Peyer's patch (tissue), 4 donors: Measurements from ENCODE around the gene GPRC5A.

Experiments used
- CTCF ChIP-seq, 6 experiments: fragments of 450-650 bp in 4 of 6; fragments of 200-600 bp in 2 of 6; sonication (generic) in 1 of 6; IDR thresholded peaks; one replicate each; pipeline ENCODE4 v1.5.1; 2017 to 2019; ENCODE audit warnings: antibody characterized with exemption in 6 of 6, mild to moderate bottlenecking in 3 of 6, moderate library complexity in 1 of 6
- POLR2A ChIP-seq, 2 donors: fragments of 450-650 bp; IDR thresholded peaks; one replicate each; pipeline ENCODE4 v1.5.1; 2017; ENCODE audit warnings: antibody characterized with exemption in 2 of 2, mild to moderate bottlenecking in 2 of 2, moderate library complexity in 2 of 2

DNA sequence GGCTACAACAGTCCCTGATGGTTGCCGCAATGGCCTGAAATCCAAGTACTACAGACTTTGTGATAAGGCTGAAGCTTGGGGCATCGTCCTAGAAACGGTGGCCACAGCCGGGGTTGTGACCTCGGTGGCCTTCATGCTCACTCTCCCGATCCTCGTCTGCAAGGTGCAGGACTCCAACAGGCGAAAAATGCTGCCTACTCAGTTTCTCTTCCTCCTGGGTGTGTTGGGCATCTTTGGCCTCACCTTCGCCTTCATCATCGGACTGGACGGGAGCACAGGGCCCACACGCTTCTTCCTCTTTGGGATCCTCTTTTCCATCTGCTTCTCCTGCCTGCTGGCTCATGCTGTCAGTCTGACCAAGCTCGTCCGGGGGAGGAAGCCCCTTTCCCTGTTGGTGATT lies 16.9 kb downstream of the GPRC5A start:
- TF ChIP-seq CTCF (IDR thresholded peaks at IDR 0.05) (no peak), POLR2A (IDR thresholded peaks at IDR 0.05) (no peak)
